ENCODE results near the gene METRNL. TPM values are rescaled to one million over a fixed set of nuclear protein-coding genes. Genes with fewer than 3 reads are reported as not detected.

METRNL gene
- total RNA-seq, 1 donor from 2014 or later: 152 TPM

Other genes starting within 250 kb of the METRNL start
- gene ZNF750, start 239.6 kb upstream of the METRNL start, total RNA-seq: 133 TPM